Kasumi-1 (cell line): ENCODE results near the gene TNP1.

ENCODE experiments used
- DNase-seq, 2 experiments: peaks; one replicate each; lab custom pipeline; 2025; lab: John Stamatoyannopoulos, UW

Gene TNP1

GRCh38 chr2:216873573-216873972, 13.7 kb upstream of the TNP1 start:
- peak; percentile 10 to 20 for DNase-seq

GRCh38 chr2:216872624-216873023, 12.8 kb upstream of the TNP1 start:
- DNase-seq = no peak

- no peak for DNase-seq
Observed at GRCh38 chr2:216872040-216872439, 12.2 kb upstream of the TNP1 start.

GRCh38 chr2:216871333-216871934, 11.6 kb upstream of the TNP1 start:
- DNase-seq = no peak

- no peak for DNase-seq
Observed at GRCh38 chr2:216870508-216871332, 10.9 kb upstream of the TNP1 start.

GRCh38 chr2:216866515-216867095, 6.7 kb upstream of the TNP1 start:
- no peak for DNase-seq

- DNase-seq = no peak
Observed at GRCh38 chr2:216865658-216866057, 5.8 kb upstream of the TNP1 start.

GRCh38 chr2:216863946-216864345, 4.1 kb upstream of the TNP1 start:
- no peak for DNase-seq

- no peak for DNase-seq
Observed at GRCh38 chr2:216862628-216863398, 2.9 kb upstream of the TNP1 start.

GRCh38 chr2:216860426-216861137, 718 bp upstream of the TNP1 start:
- DNase-seq = no peak

GRCh38 chr2:216858312-216858711, 1.6 kb downstream of the TNP1 start:
- DNase-seq = no peak

GRCh38 chr2:216857131-216857550, 2.7 kb downstream of the TNP1 start:
- no peak for DNase-seq

- no peak for DNase-seq
Observed at GRCh38 chr2:216856406-216857065, 3.3 kb downstream of the TNP1 start.

- DNase-seq = no peak
Observed at GRCh38 chr2:216855605-216856004, 4.3 kb downstream of the TNP1 start.

- no peak for DNase-seq
Observed at GRCh38 chr2:216855079-216855478, 4.8 kb downstream of the TNP1 start.

GRCh38 chr2:216851486-216852090, 8.3 kb downstream of the TNP1 start:
- DNase-seq = no peak

- DNase-seq = no peak
Observed at GRCh38 chr2:216850665-216851322, 9.1 kb downstream of the TNP1 start.

GRCh38 chr2:216849987-216850386, 9.9 kb downstream of the TNP1 start:
- no peak for DNase-seq

- no peak for DNase-seq
Observed at GRCh38 chr2:216845426-216845825, 14.4 kb downstream of the TNP1 start.

GRCh38 chr2:216842636-216843035, 17.2 kb downstream of the TNP1 start:
- DNase-seq = no peak
